Activated CD8-positive, alpha-beta T cell treated with anti-CD3 and anti-CD28 coated beads for 36 hours (primary cell): ENCODE measurements around the gene PIGH. TPM values are rescaled to one million over a fixed set of nuclear protein-coding genes. Genes with fewer than 3 reads are reported as not detected.

ENCODE experiments used
- ATAC-seq: fragments of 200-7000 bp; cut with Tn5 transposase; one replicate; pipeline ENCODE4 v1.10.0; 2021; ENCODE audit warnings: mild to moderate bottlenecking, moderate library complexity
- CTCF ChIA-PET: fragments of 350-600 bp; sonication (Branson Sonifier 250); formaldehyde crosslinking; loops from one replicate; lab custom pipeline; 2021; ENCODE audit warnings: antibody characterized with exemption; lab: Charles Lee
- POLR2A ChIA-PET: fragments of 350-600 bp; sonication (Branson Sonifier 250); formaldehyde crosslinking; loops from one replicate; lab custom pipeline; 2021; ENCODE audit warnings: antibody characterized with exemption; lab: Charles Lee
- DNase-seq: peaks from one replicate; pipeline ENCODE4 v3.0.0-alpha.2; 2020
- H3K27ac Mint-ChIP-seq: one replicate; pipeline ENCODE4 v1.8.0; 2021; ENCODE audit warnings: mild to moderate bottlenecking, mixed read lengths
- H3K27me3 Mint-ChIP-seq: one replicate; pipeline ENCODE4 v1.8.0; 2021; ENCODE audit warnings: mixed read lengths
- H3K36me3 Mint-ChIP-seq: one replicate; pipeline ENCODE4 v1.8.0; 2021; ENCODE audit warnings: low read depth, mixed read lengths
- H3K4me1 Mint-ChIP-seq: one replicate; pipeline ENCODE4 v1.8.0; 2021; ENCODE audit warnings: low read depth, mixed read lengths
- H3K4me3 Mint-ChIP-seq: one replicate; pipeline ENCODE4 v1.8.0; 2021; ENCODE audit warnings: mild to moderate bottlenecking, moderate library complexity, mixed read lengths
- H3K9me3 Mint-ChIP-seq: one replicate; pipeline ENCODE4 v1.8.0; 2021; ENCODE audit warnings: mixed read lengths
- intact Hi-C: fragments of 100-400 bp; cut with micrococcal nuclease; formaldehyde crosslinking; loops from one replicate; pipeline ENCODE4 v1.10.0; 2022
- total RNA-seq, 2 experiments: library from RNA; stranded (reverse); gene quantifications; one replicate each; pipeline ENCODE4 v1.2.3, GENCODE V29; 2021
- TF ChIP-seq, protein P1 (sequence below): fragments of 200-600 bp; IDR thresholded peaks from one replicate; pipeline ENCODE4 v1.8.0; 2022; ENCODE audit warnings: antibody characterized with exemption, mild to moderate bottlenecking

Gene PIGH
- total RNA-seq, 2 experiments from 2014 or later: 20.3 to 21.9 TPM

DNA sequence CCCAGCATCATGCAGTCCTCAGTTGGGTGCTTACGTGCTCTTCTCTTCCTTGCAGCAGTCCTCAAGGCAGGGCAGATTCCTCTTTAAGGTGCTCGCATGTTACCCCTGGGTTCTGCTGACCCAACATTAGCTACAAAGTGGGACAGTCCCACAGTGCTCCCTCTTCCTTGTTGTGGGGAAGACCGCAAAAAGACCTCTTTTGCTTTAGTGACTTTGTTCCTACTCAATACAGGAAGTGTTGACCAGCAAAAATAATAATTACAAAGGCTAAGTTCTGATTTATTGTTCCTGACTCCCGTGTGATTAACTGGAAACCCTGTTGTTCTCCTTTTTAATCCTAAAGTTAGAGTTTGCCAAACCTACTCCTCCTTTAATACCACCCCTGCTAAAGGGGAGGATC is 13.7 kb downstream of the PIGH start:
- Mint-ChIP-seq H3K27ac (no peak overlapping the region), H3K36me3 (no peaks in the 10 kb centered on the region), H3K4me3 (no peak overlapping the region), H3K9me3 (no peaks in the 10 kb centered on the region), H3K27me3 (no peaks in the 10 kb centered on the region), H3K4me1 (no peaks in the 10 kb centered on the region)
- ATAC-seq (no peak), DNase-seq (no peak)
- TF ChIP-seq, protein P1, sequence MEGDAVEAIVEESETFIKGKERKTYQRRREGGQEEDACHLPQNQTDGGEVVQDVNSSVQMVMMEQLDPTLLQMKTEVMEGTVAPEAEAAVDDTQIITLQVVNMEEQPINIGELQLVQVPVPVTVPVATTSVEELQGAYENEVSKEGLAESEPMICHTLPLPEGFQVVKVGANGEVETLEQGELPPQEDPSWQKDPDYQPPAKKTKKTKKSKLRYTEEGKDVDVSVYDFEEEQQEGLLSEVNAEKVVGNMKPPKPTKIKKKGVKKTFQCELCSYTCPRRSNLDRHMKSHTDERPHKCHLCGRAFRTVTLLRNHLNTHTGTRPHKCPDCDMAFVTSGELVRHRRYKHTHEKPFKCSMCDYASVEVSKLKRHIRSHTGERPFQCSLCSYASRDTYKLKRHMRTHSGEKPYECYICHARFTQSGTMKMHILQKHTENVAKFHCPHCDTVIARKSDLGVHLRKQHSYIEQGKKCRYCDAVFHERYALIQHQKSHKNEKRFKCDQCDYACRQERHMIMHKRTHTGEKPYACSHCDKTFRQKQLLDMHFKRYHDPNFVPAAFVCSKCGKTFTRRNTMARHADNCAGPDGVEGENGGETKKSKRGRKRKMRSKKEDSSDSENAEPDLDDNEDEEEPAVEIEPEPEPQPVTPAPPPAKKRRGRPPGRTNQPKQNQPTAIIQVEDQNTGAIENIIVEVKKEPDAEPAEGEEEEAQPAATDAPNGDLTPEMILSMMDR: no peak
- POLR2A ChIA-PET: interaction anchor here (1.6 to 1.7 kb wide), 2 partner anchors 10 to 14 kb away, joined by 3 to 7 read pairs; partner anchors contain the start of gene PIGH
- CTCF ChIA-PET: interaction anchor here (1.5 to 6.9 kb wide), 5 partner anchors 14 to 159 kb away, joined by 3 to 75 read pairs (median 29); partner anchors contain the start of genes PIGH and RDH12
- intact Hi-C loops: loop anchor here (10.0 kb wide), 1 partner anchor 118 kb away; the partner anchor contains the start of gene RDH12

DNA sequence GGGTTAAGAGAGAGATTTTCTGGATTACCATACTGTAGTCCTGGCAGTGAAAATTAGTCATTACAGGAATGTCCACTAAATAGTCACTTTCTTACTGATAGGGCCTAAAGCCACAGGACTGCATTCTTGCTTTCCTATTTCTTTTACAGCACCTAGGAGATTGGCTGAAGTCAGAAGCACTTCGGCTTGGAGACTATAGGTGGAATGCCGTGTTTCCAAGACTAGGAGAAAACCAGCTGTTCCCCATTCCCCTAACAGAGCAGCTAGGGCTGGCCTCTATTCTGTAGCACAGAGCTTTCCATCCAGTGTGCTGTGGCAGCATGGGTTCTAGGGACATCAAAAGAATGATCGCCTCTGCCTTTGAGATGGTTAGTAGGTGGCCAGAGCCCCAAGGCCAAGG is 15.1 kb downstream of the PIGH start:
- H3K9me3 Mint-ChIP-seq: no peaks in the 10 kb centered on the region
- TF ChIP-seq, protein P1: no peak
- ATAC-seq (no peak), DNase-seq (no peak)
- ChIA-PET CTCF (interaction anchor here (0.7 to 6.9 kb wide), 21 partner anchors 11 to 158 kb away, joined by 3 to 75 read pairs (median 4); partner anchors contain the start of genes PIGH, RDH12 and VTI1B), POLR2A (interaction anchor here (0.7 kb wide), 1 partner anchor 26 kb away, joined by 3 read pairs; no protein-coding TSS in a partner anchor)
- intact Hi-C loops: loop anchor here (10.0 kb wide), 1 partner anchor 120 kb away; the partner anchor contains the start of gene RDH12
- no peaks in the 10 kb centered on the region for H3K27me3 Mint-ChIP-seq
- no peak overlapping the region for H3K27ac Mint-ChIP-seq
- no peaks in the 10 kb centered on the region for H3K36me3 Mint-ChIP-seq
- no peak overlapping the region for H3K4me3 Mint-ChIP-seq
- H3K4me1 Mint-ChIP-seq: no peaks in the 10 kb centered on the region

DNA sequence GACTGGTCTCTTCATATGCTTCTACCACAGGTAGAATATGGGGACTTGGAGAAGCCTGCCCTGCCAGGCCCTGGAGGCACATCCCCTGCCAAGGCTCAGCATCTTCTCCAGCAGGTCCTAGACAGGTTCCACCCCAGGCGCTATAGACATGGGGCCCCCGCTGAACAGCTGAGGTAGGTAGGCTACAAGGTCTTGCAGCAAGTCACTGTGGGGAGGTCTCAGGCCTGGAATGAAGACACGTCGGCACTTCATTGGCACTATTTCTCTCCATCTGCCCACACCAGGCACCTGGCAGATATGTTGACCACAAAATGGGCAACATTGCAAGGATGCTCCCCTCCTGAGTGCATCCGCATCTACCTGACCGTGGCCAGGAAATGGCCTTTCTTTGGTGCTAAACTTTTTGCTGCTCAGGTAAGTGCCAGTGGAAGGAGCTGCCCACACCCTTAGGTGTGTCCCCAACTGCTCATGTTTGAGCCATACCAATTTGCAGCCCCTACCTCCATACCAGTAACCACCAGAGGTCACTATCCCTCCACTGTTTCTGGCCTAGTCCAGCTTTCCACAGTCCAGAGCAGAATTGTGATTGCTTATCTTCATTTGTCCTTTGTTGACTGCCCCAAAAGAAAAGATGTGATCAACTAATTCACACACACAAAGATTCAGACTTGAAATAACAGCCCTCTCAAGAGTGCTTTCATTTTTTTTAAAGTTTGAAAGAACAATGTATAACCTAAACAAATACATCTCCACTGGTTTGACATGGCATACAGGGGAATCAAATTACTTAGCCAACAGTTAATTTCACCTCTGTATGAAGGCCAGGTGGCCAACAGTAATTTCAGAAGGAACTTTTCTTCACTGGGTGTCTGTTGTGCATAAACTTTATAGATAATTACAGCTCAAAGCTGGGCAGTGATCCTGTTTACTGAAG is 16.1 kb downstream of the PIGH start:
- TF ChIP-seq, protein P1: peak; percentile 51
- ChIA-PET CTCF (interaction anchor here (0.7 to 6.9 kb wide), 22 partner anchors 12 to 157 kb away, joined by 3 to 75 read pairs (median 4); partner anchors contain the start of genes PIGH, RDH12 and VTI1B), POLR2A (no interaction called here)
- no peaks in the 10 kb centered on the region for H3K9me3 Mint-ChIP-seq
- H3K27me3 Mint-ChIP-seq: no peaks in the 10 kb centered on the region
- no peaks in the 10 kb centered on the region for H3K36me3 Mint-ChIP-seq
- intact Hi-C loops: loop anchor here (10.0 kb wide), 1 partner anchor 121 kb away; the partner anchor contains the start of gene RDH12
- no peaks in the 10 kb centered on the region for H3K4me1 Mint-ChIP-seq
- no peak overlapping the region for H3K27ac Mint-ChIP-seq
- peak; percentile 39 for DNase-seq
- no peak overlapping the region for H3K4me3 Mint-ChIP-seq
- ATAC-seq: peak; percentile 80

DNA sequence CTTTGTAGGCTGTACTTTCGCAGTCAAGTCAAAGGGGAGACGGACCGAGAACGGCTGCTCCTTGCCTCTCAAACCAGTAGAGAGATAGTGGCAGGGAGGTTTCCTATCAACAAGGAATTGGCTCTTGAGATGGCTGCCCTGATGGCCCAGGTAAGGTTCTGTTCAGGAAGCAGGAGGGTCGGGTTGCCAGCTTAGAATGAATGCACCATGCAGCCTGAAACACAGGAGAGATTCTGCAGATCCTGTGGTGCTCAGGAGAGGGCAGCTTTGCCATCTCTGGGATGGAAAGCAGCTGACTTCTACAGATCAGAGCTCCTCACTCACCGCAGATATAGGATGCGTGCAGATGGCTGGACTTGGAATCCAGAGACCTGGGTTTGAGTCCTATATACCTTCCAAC is 18.0 kb downstream of the PIGH start:
- no peak for DNase-seq
- POLR2A ChIA-PET: interaction anchor here (0.6 kb wide), 1 partner anchor 77 kb away, joined by 3 read pairs; no protein-coding TSS in a partner anchor

More for the DNA sequence above, 18.0 kb downstream of the PIGH start:
- intact Hi-C loops: loop anchor here (10.0 kb wide), 1 partner anchor 123 kb away; the partner anchor contains the start of gene RDH12
- Mint-ChIP-seq H3K9me3 (no peaks in the 10 kb centered on the region), H3K4me3 (no peak overlapping the region), H3K27ac (no peak overlapping the region), H3K4me1 (no peaks in the 10 kb centered on the region), H3K27me3 (no peaks in the 10 kb centered on the region), H3K36me3 (no peaks in the 10 kb centered on the region)
- CTCF ChIA-PET: interaction anchor here (1.2 to 6.9 kb wide), 8 partner anchors 9 to 155 kb away, joined by 5 to 75 read pairs (median 8); partner anchors contain the start of gene RDH12
- no peak for ATAC-seq
- TF ChIP-seq, protein P1: no peak
